H1 (cell line): ENCODE results near the gene CHST9. TPM values are rescaled to one million over a fixed set of nuclear protein-coding genes. Genes with fewer than 3 reads are reported as not detected.

Source experiments
- CTCF ChIA-PET: fragments of 300-600 bp; sonication (Branson Sonifier 250); formaldehyde crosslinking; loops from one replicate; lab custom pipeline; 2021; ENCODE audit not compliant: partially characterized antibody; lab: Charles Lee
- POLR2A ChIA-PET: fragments of 300-600 bp; sonication (Branson Sonifier 250); formaldehyde crosslinking; loops from one replicate; lab custom pipeline; 2021; ENCODE audit warnings: inconsistent platforms; ENCODE audit not compliant: partially characterized antibody; lab: Charles Lee
- DNase-seq, 2 experiments: peaks; one replicate each; pipeline versions ENCODE4 v3.0.0 to v3.0.0-alpha.2; 2010 to 2022; ENCODE audit warnings: low spot score in 2 of 2, low read depth in 1 of 2, mixed read lengths in 1 of 2
- FAIRE-seq: peaks from 2 replicates; lab custom pipeline; 2011; peaks lifted over from hg19 to GRCh38; lab: Jason Lieb, UNC
- H2AFZ ChIP-seq: 2 replicates; pipeline ENCODE4 v1.8.1; 2012; ENCODE audit warnings: low read length, inconsistent platforms
- H2AK5ac ChIP-seq: 2 replicates; pipeline ENCODE4 v1.6.1; 2013; ENCODE audit warnings: low read depth, low read length
- H2BK120ac ChIP-seq: replicated peaks from 2 replicates; pipeline ENCODE3; 2013; ENCODE audit warnings: low read depth, low read length, inconsistent platforms
- H2BK12ac ChIP-seq: 2 replicates; pipeline ENCODE4 v1.6.1; 2013; ENCODE audit warnings: low read depth, low read length
- H2BK15ac ChIP-seq: 2 replicates; pipeline ENCODE4 v1.6.1; 2013; ENCODE audit warnings: low read length
- H2BK20ac ChIP-seq: 2 replicates; pipeline ENCODE4 v1.6.1; 2013; ENCODE audit warnings: low read length
- H2BK5ac ChIP-seq: 2 replicates; pipeline ENCODE4 v1.6.1; 2013; ENCODE audit warnings: low read depth, low read length
- H3K14ac ChIP-seq: 2 replicates; pipeline ENCODE4 v1.6.1; 2013; ENCODE audit warnings: inconsistent platforms; ENCODE audit not compliant: insufficient read length
- H3K18ac ChIP-seq: 2 replicates; pipeline ENCODE4 v1.6.1; 2013; ENCODE audit warnings: low read length; ENCODE audit errors: extremely low read depth
- H3K23ac ChIP-seq: 2 replicates; pipeline ENCODE4 v1.6.1; 2013; ENCODE audit warnings: inconsistent platforms; ENCODE audit not compliant: insufficient read length
- H3K23me2 ChIP-seq: 2 replicates; pipeline ENCODE4 v1.6.1; 2013; ENCODE audit warnings: low read depth, low read length
- H3K27ac ChIP-seq: 2 replicates; pipeline ENCODE4 v1.6.1; 2011; ENCODE audit warnings: low read depth, low read length, inconsistent platforms
- H3K27me3 ChIP-seq, 4 experiments: replicated peaks in 1 of 4; 1 replicate in 1 of 4; 2 replicates in 3 of 4; pipeline versions ENCODE4 v1.6.1 to v1.8.1; 2011 to 2013; ENCODE audit warnings: low read length in 3 of 4, mild to moderate bottlenecking in 3 of 4, inconsistent platforms in 2 of 4, mixed read lengths in 2 of 4, moderate library complexity in 1 of 4; ENCODE audit not compliant: control insufficient read depth in 3 of 4, insufficient read depth in 3 of 4; ENCODE audit errors: extremely low read depth in 1 of 4
- H3K36me3 ChIP-seq, 4 experiments: 2 replicates each; pipeline versions ENCODE4 v1.6.1 to v1.8.1; 2011 to 2013; ENCODE audit warnings: mild to moderate bottlenecking in 4 of 4, low read length in 3 of 4, moderate library complexity in 2 of 4, control low read depth in 1 of 4, inconsistent platforms in 1 of 4; ENCODE audit not compliant: insufficient read depth in 4 of 4, control insufficient read depth in 2 of 4
- H3K4ac ChIP-seq: replicated peaks from 2 replicates; pipeline ENCODE3; 2013; ENCODE audit warnings: low read length, low read depth, mixed read lengths, inconsistent platforms; ENCODE audit not compliant: insufficient read length
- H3K4me1 ChIP-seq, 4 experiments: replicated peaks in 1 of 4; 1 replicate in 1 of 4; 2 replicates in 3 of 4; pipeline versions ENCODE4 v1.6.1 to v1.8.1; 2011 to 2013; ENCODE audit warnings: low read length in 3 of 4, inconsistent platforms in 2 of 4, mixed read lengths in 1 of 4; ENCODE audit not compliant: insufficient read depth in 4 of 4, control insufficient read depth in 3 of 4
- H3K4me2 ChIP-seq, 2 experiments: 2 replicates each; pipeline versions ENCODE4 v1.6.1 to v1.8.1; 2011 to 2013; ENCODE audit warnings: low read depth in 2 of 2, low read length in 2 of 2, control low read depth in 1 of 2, inconsistent platforms in 1 of 2, mild to moderate bottlenecking in 1 of 2; ENCODE audit not compliant: insufficient read depth in 1 of 2
- H3K4me3 ChIP-seq, 4 experiments: fragments of 200-600, 300-600 bp in 1 of 4; sonication (generic), shearing (Covaris generic), sonication (Bioruptor Twin) in 1 of 4; 2 replicates each; pipeline versions ENCODE4 v1.5.1 to v1.8.1; 2011 to 2016; ENCODE audit warnings: low read length in 4 of 4, low read depth in 3 of 4, control low read depth in 2 of 4, inconsistent platforms in 2 of 4, mild to moderate bottlenecking in 2 of 4, mixed read lengths in 1 of 4, moderate library complexity in 1 of 4; ENCODE audit not compliant: insufficient read depth in 2 of 4; ENCODE audit errors: extremely low read depth in 1 of 4
- H3K56ac ChIP-seq: replicated peaks from 2 replicates; pipeline ENCODE3; 2013; ENCODE audit warnings: low read depth, mild to moderate bottlenecking, mixed read lengths, low read length, inconsistent platforms; ENCODE audit not compliant: insufficient read length
- H3K79me1 ChIP-seq: 2 replicates; pipeline ENCODE4 v1.6.1; 2013; ENCODE audit warnings: low read depth, low read length, control low read depth
- H3K79me2 ChIP-seq, 2 experiments: 2 replicates each; pipeline versions ENCODE4 v1.6.1 to v1.8.1; 2012 to 2013; ENCODE audit warnings: low read length in 2 of 2, mild to moderate bottlenecking in 2 of 2, inconsistent platforms in 1 of 2; ENCODE audit not compliant: insufficient read depth in 2 of 2, control insufficient read depth in 1 of 2
- H3K9ac ChIP-seq, 4 experiments: replicated peaks in 1 of 4; 1 replicate in 1 of 4; 2 replicates in 3 of 4; pipeline versions ENCODE4 v1.6.1 to v1.8.1; 2011 to 2013; ENCODE audit warnings: low read depth in 3 of 4, low read length in 3 of 4, control low read depth in 2 of 4, mild to moderate bottlenecking in 2 of 4, moderate library complexity in 2 of 4, inconsistent platforms in 1 of 4; ENCODE audit errors: extremely low read depth in 1 of 4
- H3K9me3 ChIP-seq, 2 experiments: 2 replicates each; pipeline versions ENCODE4 v1.6.1 to v1.8.1; 2012 to 2013; ENCODE audit warnings: mild to moderate bottlenecking in 2 of 2, moderate library complexity in 2 of 2, control low read depth in 1 of 2, inconsistent platforms in 1 of 2, low read depth in 1 of 2, low read length in 1 of 2, mixed read lengths in 1 of 2; ENCODE audit not compliant: insufficient read depth in 2 of 2
- H4K20me1 ChIP-seq, 2 experiments: replicated peaks in 1 of 2; 2 replicates each; pipeline versions ENCODE3 to v1.8.1; 2011 to 2013; ENCODE audit warnings: inconsistent platforms in 2 of 2, low read length in 2 of 2, mild to moderate bottlenecking in 1 of 2; ENCODE audit not compliant: insufficient read depth in 2 of 2, control insufficient read depth in 1 of 2
- H4K5ac ChIP-seq: 2 replicates; pipeline ENCODE4 v1.6.1; 2013; ENCODE audit warnings: low read length, low read depth, mixed read lengths, inconsistent platforms; ENCODE audit not compliant: insufficient read length
- H4K8ac ChIP-seq: 2 replicates; pipeline ENCODE4 v1.8.0; 2013; ENCODE audit warnings: mild to moderate bottlenecking, moderate library complexity, low read length, inconsistent platforms; ENCODE audit not compliant: insufficient read depth; ENCODE audit errors: extremely low read depth
- H4K91ac ChIP-seq: replicated peaks from 2 replicates; pipeline ENCODE3; 2013; ENCODE audit warnings: low read length, mixed read lengths, inconsistent platforms; ENCODE audit not compliant: insufficient read length
- SP1 ChIP-seq: IDR thresholded peaks from 2 replicates; pipeline ENCODE4 v1.6.1; 2011; ENCODE audit warnings: low read depth, low read length
- WGBS, 2 experiments: shearing (Covaris generic) in 1 of 2; methylation state at CpG; one replicate each; pipeline versions ENCODE4 v1.1.6 to v1.1.7; 2013 to 2015; ENCODE audit warnings: low lambda C conversion rate in 2 of 2, mixed read lengths in 2 of 2, inconsistent platforms in 1 of 2, low coverage in 1 of 2, missing lambda C conversion rate in 1 of 2; ENCODE audit not compliant: insufficient replicate concordance in 2 of 2, insufficient coverage in 1 of 2, insufficient read length in 1 of 2; ENCODE audit errors: extremely low coverage in 1 of 2, missing lambda C conversion rate in 1 of 2; 5-methylcytosine and 5-hydroxymethylcytosine counted together
- polyA plus RNA-seq, 7 experiments: library from polyadenylated mRNA; depleted of rRNA in 3 of 7; stranded (reverse) in 5 of 7; unstranded in 2 of 7; fragments of >200 nt in 5 of 7; fragments of 200-250 nt in 2 of 7; gene quantifications; 1 replicate in 5 of 7; 2 replicates in 1 of 7; 4 replicates in 1 of 7; pipeline versions ENCODE4 v1.2.1 to v1.2.3, GENCODE V29; 2011 to 2013; ENCODE audit warnings: missing spikeins in 2 of 7, mixed read lengths in 2 of 7
- total RNA-seq: library from RNA; stranded (reverse); fragmentation: NEBNext Ultra II Directional; extraction: Animal tissue kit (Norgen Biotek cat#: 25700); gene quantifications from 2 replicates; pipeline ENCODE4 v1.2.1, GENCODE V29; 2021

The CHST9 gene
- total and polyA plus RNA-seq, 2 of the 8 experiments (the other 6 are each of a cell fraction or from before 2014, with no cell fraction given): 3.2 to 24.3 TPM

DNA sequence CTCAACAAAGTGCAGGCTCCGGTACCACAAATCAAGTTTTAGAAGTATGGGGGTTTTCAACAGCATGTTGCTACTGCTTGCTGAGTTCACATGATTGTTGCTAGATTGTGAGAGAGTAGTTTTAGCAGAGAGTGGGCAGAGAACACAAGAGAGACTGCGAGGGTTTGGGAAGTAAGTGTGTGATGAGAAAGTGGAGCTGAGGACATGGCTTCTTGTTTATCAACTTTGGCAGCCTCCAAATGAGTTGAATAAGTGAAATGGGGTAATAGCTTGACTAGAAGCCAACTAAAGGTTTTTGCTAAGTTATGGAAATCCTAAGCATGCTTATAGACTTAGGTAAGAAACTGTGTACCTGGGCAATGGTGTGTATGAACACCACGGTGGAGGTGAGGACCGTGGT, 135.1 kb downstream of the CHST9 start:
- H2AFZ ChIP-seq: no peak overlapping the region
- H4K5ac ChIP-seq: no peak overlapping the region
- no peak overlapping the region for H3K23ac ChIP-seq
- H3K36me3 ChIP-seq: no peaks in the 10 kb centered on the region
- no peak overlapping the region for H3K9ac ChIP-seq
- no peak overlapping the region for H3K18ac ChIP-seq
- no peak overlapping the region for H4K8ac ChIP-seq
- WGBS, 2 experiments: 95% methylated on average over 4 of the region's 4 CpGs; no CpG with 5 or more reads in 1 of the 2 experiments
- ChIA-PET CTCF (no interaction called here), POLR2A (no interaction called here)
- no peak overlapping the region for H3K4me2 ChIP-seq
- H4K91ac ChIP-seq: no peak overlapping the region
- H3K4me3 ChIP-seq: no peak overlapping the region
- H2BK12ac ChIP-seq: no peak overlapping the region
- FAIRE-seq (no peak), DNase-seq (no peak)
- H2BK120ac ChIP-seq: no peak overlapping the region
- no peaks in the 10 kb centered on the region for H3K27me3 ChIP-seq
- H3K79me1 ChIP-seq: no peaks in the 10 kb centered on the region
- TF ChIP-seq SP1: no peak
- TF ChIP-seq, all 59 proteins: peak for 0
- Histone ChIP-seq H2BK15ac (no peak overlapping the region), H4K20me1 (no peaks in the 10 kb centered on the region), H2BK5ac (no peak overlapping the region), H3K79me2 (no peaks in the 10 kb centered on the region), H2AK5ac (no peak overlapping the region), H3K27ac (no peak overlapping the region), H3K23me2 (no peaks in the 10 kb centered on the region; the same call in 1 of the 2 replicates), H3K14ac (no peak overlapping the region), H3K9me3 (no peaks in the 10 kb centered on the region), H3K4me1 (no peaks in the 10 kb centered on the region), H2BK20ac (no peak overlapping the region), H3K4ac (no peak overlapping the region), H3K56ac (no peak overlapping the region)
